ENCODE data around the gene LCN6. TPM values are rescaled to one million over a fixed set of nuclear protein-coding genes. Genes with fewer than 3 reads are reported as not detected.

The LCN6 gene
- total and polyA plus RNA-seq, 9 of the 15 experiments (the other 6 are each of a cell fraction or from before 2014, with no cell fraction given): 0.10 to 0.45 (median 0.37) TPM; not detected in 5

DNA sequence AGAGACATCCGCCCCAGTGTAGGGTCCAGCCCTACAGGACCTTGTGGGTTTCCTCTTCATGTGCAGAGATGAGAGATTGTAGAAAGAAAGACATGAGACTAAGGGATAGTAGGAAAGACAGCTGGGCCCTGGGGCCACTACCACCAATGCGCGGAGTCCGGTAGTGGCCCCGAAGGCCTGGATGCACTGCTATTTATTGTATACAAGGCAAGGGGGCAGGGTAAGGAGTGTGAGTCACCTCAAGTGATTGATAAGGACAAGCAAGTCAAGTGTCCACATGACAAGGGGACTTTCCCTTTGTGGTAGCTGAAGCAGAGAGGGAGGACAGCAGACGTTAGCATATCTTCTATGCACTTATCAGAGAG is 36.7 kb upstream of the LCN6 start (continued):
- TF ChIP-seq GTF2F1 (IDR thresholded peaks at IDR 0.05; ENCODE audit: low read depth, low read length): no peak
- TF ChIP-seq PHB (CRISPR knock-in tag; IDR thresholded peaks at IDR 0.05): no peak
- no peak for TF ChIP-seq NR2F6 (CRISPR knock-in tag; IDR thresholded peaks at IDR 0.05)
- TF ChIP-seq, protein P1, sequence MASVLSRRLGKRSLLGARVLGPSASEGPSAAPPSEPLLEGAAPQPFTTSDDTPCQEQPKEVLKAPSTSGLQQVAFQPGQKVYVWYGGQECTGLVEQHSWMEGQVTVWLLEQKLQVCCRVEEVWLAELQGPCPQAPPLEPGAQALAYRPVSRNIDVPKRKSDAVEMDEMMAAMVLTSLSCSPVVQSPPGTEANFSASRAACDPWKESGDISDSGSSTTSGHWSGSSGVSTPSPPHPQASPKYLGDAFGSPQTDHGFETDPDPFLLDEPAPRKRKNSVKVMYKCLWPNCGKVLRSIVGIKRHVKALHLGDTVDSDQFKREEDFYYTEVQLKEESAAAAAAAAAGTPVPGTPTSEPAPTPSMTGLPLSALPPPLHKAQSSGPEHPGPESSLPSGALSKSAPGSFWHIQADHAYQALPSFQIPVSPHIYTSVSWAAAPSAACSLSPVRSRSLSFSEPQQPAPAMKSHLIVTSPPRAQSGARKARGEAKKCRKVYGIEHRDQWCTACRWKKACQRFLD (CRISPR knock-in tag; IDR thresholded peaks at IDR 0.05): no peak
- no peak for TF ChIP-seq JUNB (CRISPR knock-in tag; conservative IDR thresholded peaks at IDR 0.05)
- no peak for TF ChIP-seq HOXB6 (CRISPR knock-in tag; IDR thresholded peaks at IDR 0.05; ENCODE audit: borderline replicate concordance)
- TF ChIP-seq ZNF354B (CRISPR knock-in tag; IDR thresholded peaks at IDR 0.05): no peak
- TF ChIP-seq, protein P2, sequence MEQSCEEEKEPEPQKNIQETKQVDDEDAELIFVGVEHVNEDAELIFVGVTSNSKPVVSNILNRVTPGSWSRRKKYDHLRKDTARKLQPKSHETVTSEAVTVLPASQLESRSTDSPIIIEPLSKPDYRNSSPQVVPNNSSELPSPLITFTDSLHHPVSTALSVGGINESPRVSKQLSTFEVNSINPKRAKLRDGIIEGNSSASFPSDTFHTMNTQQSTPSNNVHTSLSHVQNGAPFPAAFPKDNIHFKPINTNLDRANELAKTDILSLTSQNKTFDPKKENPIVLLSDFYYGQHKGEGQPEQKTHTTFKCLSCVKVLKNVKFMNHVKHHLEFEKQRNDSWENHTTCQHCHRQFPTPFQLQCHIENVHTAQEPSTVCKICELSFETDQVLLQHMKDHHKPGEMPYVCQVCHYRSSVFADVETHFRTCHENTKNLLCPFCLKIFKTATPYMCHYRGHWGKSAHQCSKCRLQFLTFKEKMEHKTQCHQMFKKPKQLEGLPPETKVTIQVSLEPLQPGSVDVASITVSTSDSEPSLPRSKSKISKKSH (CRISPR knock-in tag; IDR thresholded peaks at IDR 0.05): no peak
- no peak for TF ChIP-seq ARID2 (IDR thresholded peaks at IDR 0.05)
- TF ChIP-seq ZNF384 (IDR thresholded peaks at IDR 0.05; ENCODE audit: low read depth, low read length): no peak
- TF ChIP-seq, protein P3, sequence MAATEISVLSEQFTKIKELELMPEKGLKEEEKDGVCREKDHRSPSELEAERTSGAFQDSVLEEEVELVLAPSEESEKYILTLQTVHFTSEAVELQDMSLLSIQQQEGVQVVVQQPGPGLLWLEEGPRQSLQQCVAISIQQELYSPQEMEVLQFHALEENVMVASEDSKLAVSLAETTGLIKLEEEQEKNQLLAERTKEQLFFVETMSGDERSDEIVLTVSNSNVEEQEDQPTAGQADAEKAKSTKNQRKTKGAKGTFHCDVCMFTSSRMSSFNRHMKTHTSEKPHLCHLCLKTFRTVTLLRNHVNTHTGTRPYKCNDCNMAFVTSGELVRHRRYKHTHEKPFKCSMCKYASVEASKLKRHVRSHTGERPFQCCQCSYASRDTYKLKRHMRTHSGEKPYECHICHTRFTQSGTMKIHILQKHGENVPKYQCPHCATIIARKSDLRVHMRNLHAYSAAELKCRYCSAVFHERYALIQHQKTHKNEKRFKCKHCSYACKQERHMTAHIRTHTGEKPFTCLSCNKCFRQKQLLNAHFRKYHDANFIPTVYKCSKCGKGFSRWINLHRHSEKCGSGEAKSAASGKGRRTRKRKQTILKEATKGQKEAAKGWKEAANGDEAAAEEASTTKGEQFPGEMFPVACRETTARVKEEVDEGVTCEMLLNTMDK (IDR thresholded peaks at IDR 0.05; ENCODE audit: borderline replicate concordance, insufficient read depth, low read depth, low read length, poor library complexity, severe bottlenecking): no peak
- no peak for TF ChIP-seq E2F3 (CRISPR knock-in tag; IDR thresholded peaks at IDR 0.05)
- no peak for TF ChIP-seq ZNF696 (CRISPR knock-in tag; conservative IDR thresholded peaks at IDR 0.05)
- no peak for TF ChIP-seq ELF1 (tag; IDR thresholded peaks at IDR 0.05)
- TF ChIP-seq BRD4 (IDR thresholded peaks at IDR 0.05): no peak
- TF ChIP-seq SRSF3 (IDR thresholded peaks at IDR 0.05; ENCODE audit: insufficient read depth, low read length): no peak
- TF ChIP-seq TRIM24 (IDR thresholded peaks at IDR 0.05): no peak
- no peak for TF ChIP-seq RFX7 (CRISPR knock-in tag; IDR thresholded peaks at IDR 0.05)
- TF ChIP-seq DNMT1 (IDR thresholded peaks at IDR 0.05): no peak
- TF ChIP-seq ZNF609 (CRISPR knock-in tag; IDR thresholded peaks at IDR 0.05; ENCODE audit: borderline replicate concordance): no peak
- TF ChIP-seq ZNF174 (CRISPR knock-in tag; IDR thresholded peaks at IDR 0.05): no peak
- no peak for TF ChIP-seq KLF13 (tag; IDR thresholded peaks at IDR 0.05; ENCODE audit: borderline replicate concordance, low read depth)

All from K562 (cell line).